Measurements from ENCODE around the gene TGM5. TPM values are rescaled to one million over a fixed set of nuclear protein-coding genes. Genes with fewer than 3 reads are reported as not detected.
"Not testable (repeated sequence)": the region's sequence is repeated elsewhere in the genome, so short reads cannot be mapped to it uniquely, and the experiment has no call there.

TGM5 gene
- total and polyA plus RNA-seq, 2 donors from 2014 or later, result not detected

- intact Hi-C loops (cut with DNase I), result no loop called here
- DNase-seq (no peak), FAIRE-seq (no peak)
- H3K4me1 ChIP-seq (ENCODE audit: control insufficient read depth in 2 of 3, insufficient read depth in 2 of 3, low read depth in 1 of 3, low read length in 3 of 3), result no peaks in the 10 kb centered on the region
- H3K27ac ChIP-seq (ENCODE audit: low read depth in 2 of 2, low read length in 2 of 2), result no peak overlapping the region
- TF ChIP-seq CTCF (IDR thresholded peaks at IDR 0.05; ENCODE audit: borderline replicate concordance, extremely low read depth, insufficient read depth), result no peak
- no peaks in the 10 kb centered on the region for H3K9me3 ChIP-seq (ENCODE audit: control insufficient read depth in 2 of 3, insufficient read depth in 1 of 3, low read length in 3 of 3)
- H3K9ac ChIP-seq (ENCODE audit: low read length in 3 of 3), result no peak overlapping the region
- no peaks in the 10 kb centered on the region for H3K27me3 ChIP-seq (ENCODE audit: control insufficient read depth, insufficient read depth, low read length)
- H3K4me3 ChIP-seq (ENCODE audit: low read length in 3 of 3), result no peak overlapping the region
- peaks cover 0 to 11% (median 2%) of the 10 kb centered on the region in 3 donors for H3K36me3 ChIP-seq (ENCODE audit: control insufficient read depth in 2 of 3, insufficient read depth in 3 of 3, low read length in 3 of 3)
Observed at GRCh38 chr15:43199945-43200488, 66.7 kb downstream of the TGM5 start.

GRCh38 chr15:43198992-43199391 lies 67.7 kb downstream of the TGM5 start:
- no peak overlapping the region for H3K4me3 ChIP-seq (ENCODE audit: low read length in 3 of 3)
- intact Hi-C loops (cut with DNase I), result no loop called here
- H3K27me3 ChIP-seq (ENCODE audit: control insufficient read depth, insufficient read depth, low read length), result no peaks in the 10 kb centered on the region
- H3K36me3 ChIP-seq (ENCODE audit: control insufficient read depth in 2 of 3, insufficient read depth in 3 of 3, low read length in 3 of 3), result peaks cover 0 to 20% (median 9%) of the 10 kb centered on the region in 3 donors
- no peak overlapping the region for H3K9ac ChIP-seq (ENCODE audit: low read length in 3 of 3)
- DNase-seq, result no peak
- H3K4me1 ChIP-seq (ENCODE audit: control insufficient read depth in 2 of 3, insufficient read depth in 2 of 3, low read depth in 1 of 3, low read length in 3 of 3), result no peaks in the 10 kb centered on the region
- no peaks in the 10 kb centered on the region for H3K9me3 ChIP-seq (ENCODE audit: control insufficient read depth in 2 of 3, insufficient read depth in 1 of 3, low read length in 3 of 3)
- H3K27ac ChIP-seq (ENCODE audit: low read depth in 2 of 2, low read length in 2 of 2), result no peak overlapping the region
- FAIRE-seq, result no peak
- no peak for TF ChIP-seq CTCF (IDR thresholded peaks at IDR 0.05; ENCODE audit: borderline replicate concordance, extremely low read depth, insufficient read depth)

GRCh38 chr15:43198556-43198955 lies 68.2 kb downstream of the TGM5 start:
- DNase-seq; H3K27me3 ChIP-seq (ENCODE audit: control insufficient read depth, insufficient read depth, low read length); intact Hi-C loops (cut with DNase I); H3K9me3 ChIP-seq (ENCODE audit: control insufficient read depth in 2 of 3, insufficient read depth in 1 of 3, low read length in 3 of 3); FAIRE-seq; H3K4me3 ChIP-seq (ENCODE audit: low read length in 3 of 3); H3K4me1 ChIP-seq (ENCODE audit: control insufficient read depth in 2 of 3, insufficient read depth in 2 of 3, low read depth in 1 of 3, low read length in 3 of 3); H3K27ac ChIP-seq (ENCODE audit: low read depth in 2 of 2, low read length in 2 of 2); H3K9ac ChIP-seq (ENCODE audit: low read length in 3 of 3): not testable (repeated sequence)
- H3K36me3 ChIP-seq (ENCODE audit: control insufficient read depth in 2 of 3, insufficient read depth in 3 of 3, low read length in 3 of 3), result peaks cover 0 to 20% (median 9%) of the 10 kb centered on the region in 3 donors

- peaks cover 0 to 22% (median 13%) of the 10 kb centered on the region in 3 donors for H3K36me3 ChIP-seq (ENCODE audit: control insufficient read depth in 2 of 3, insufficient read depth in 3 of 3, low read length in 3 of 3)
- DNase-seq; FAIRE-seq; H3K4me1 ChIP-seq (ENCODE audit: control insufficient read depth in 2 of 3, insufficient read depth in 2 of 3, low read depth in 1 of 3, low read length in 3 of 3); H3K4me3 ChIP-seq (ENCODE audit: low read length in 3 of 3); H3K9ac ChIP-seq (ENCODE audit: low read length in 3 of 3); H3K27ac ChIP-seq (ENCODE audit: low read depth in 2 of 2, low read length in 2 of 2); H3K9me3 ChIP-seq (ENCODE audit: control insufficient read depth in 2 of 3, insufficient read depth in 1 of 3, low read length in 3 of 3); intact Hi-C loops (cut with DNase I); H3K27me3 ChIP-seq (ENCODE audit: control insufficient read depth, insufficient read depth, low read length): not testable (repeated sequence)
Observed at GRCh38 chr15:43197773-43198172, 69.0 kb downstream of the TGM5 start.

Measured in kidney (tissue), 14 donors.